ENCODE results near the gene KCNB1.

KCNB1 gene

GRCh38 chr20:49519777-49520359 is 37.4 kb upstream of the KCNB1 start:
- TF ChIP-seq, protein P1, sequence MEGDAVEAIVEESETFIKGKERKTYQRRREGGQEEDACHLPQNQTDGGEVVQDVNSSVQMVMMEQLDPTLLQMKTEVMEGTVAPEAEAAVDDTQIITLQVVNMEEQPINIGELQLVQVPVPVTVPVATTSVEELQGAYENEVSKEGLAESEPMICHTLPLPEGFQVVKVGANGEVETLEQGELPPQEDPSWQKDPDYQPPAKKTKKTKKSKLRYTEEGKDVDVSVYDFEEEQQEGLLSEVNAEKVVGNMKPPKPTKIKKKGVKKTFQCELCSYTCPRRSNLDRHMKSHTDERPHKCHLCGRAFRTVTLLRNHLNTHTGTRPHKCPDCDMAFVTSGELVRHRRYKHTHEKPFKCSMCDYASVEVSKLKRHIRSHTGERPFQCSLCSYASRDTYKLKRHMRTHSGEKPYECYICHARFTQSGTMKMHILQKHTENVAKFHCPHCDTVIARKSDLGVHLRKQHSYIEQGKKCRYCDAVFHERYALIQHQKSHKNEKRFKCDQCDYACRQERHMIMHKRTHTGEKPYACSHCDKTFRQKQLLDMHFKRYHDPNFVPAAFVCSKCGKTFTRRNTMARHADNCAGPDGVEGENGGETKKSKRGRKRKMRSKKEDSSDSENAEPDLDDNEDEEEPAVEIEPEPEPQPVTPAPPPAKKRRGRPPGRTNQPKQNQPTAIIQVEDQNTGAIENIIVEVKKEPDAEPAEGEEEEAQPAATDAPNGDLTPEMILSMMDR (IDR thresholded peaks at IDR 0.05; ENCODE audit: low read depth, low read length, missing control alignments), result no peak
- H3K4me3 ChIP-seq (replicated peaks; ENCODE audit: low read depth, low read length), result no peak overlapping the region
- DNase-seq (ENCODE audit: extremely low read depth, low read depth), result no peak

GRCh38 chr20:49519212-49519712 is 36.8 kb upstream of the KCNB1 start:
- TF ChIP-seq, protein P1 (IDR thresholded peaks at IDR 0.05; ENCODE audit: low read depth, low read length, missing control alignments), result no peak

DNA sequence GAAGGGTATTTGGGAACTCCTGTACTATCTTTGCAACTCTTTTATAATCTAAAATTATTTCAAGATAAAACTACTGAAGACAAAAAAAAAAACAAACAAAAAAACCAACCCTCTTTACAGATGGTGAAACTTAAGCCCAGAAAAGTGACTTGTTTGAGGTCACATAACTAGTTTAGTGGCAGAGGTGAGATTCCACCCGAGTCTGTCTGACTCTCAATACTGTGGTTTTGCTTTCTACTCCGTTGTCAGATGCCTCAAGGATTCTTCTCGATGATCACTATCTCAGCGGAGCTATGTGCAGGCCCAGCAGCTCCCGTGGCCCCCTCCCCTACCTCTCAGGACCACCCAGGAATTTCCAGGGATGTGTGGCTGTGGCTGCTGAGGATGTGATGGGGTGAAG is 36.1 kb upstream of the KCNB1 start:
- no peak for DNase-seq (ENCODE audit: extremely low read depth, low read depth)
- no peak overlapping the region for H3K4me3 ChIP-seq (replicated peaks; ENCODE audit: low read depth, low read length)
- TF ChIP-seq, protein P1 (IDR thresholded peaks at IDR 0.05; ENCODE audit: low read depth, low read length, missing control alignments), result no peak

More at GRCh38 chr20:49519212-49519712, 36.8 kb upstream of the KCNB1 start:
- no peak for DNase-seq (ENCODE audit: extremely low read depth, low read depth)
- no peak overlapping the region for H3K4me3 ChIP-seq (replicated peaks; ENCODE audit: low read depth, low read length)

- H3K4me3 ChIP-seq (replicated peaks; ENCODE audit: low read depth, low read length), result no peak overlapping the region
- TF ChIP-seq, protein P1 (IDR thresholded peaks at IDR 0.05; ENCODE audit: low read depth, low read length, missing control alignments), result no peak
- DNase-seq (ENCODE audit: extremely low read depth, low read depth), result no peak
These were observed 35.3 kb upstream of the KCNB1 start for GRCh38 chr20:49517805-49518100.

- no peak for DNase-seq (ENCODE audit: extremely low read depth, low read depth)
- H3K4me3 ChIP-seq (replicated peaks; ENCODE audit: low read depth, low read length), result no peak overlapping the region
- TF ChIP-seq, protein P1 (IDR thresholded peaks at IDR 0.05; ENCODE audit: low read depth, low read length, missing control alignments), result no peak
These were observed 34.7 kb upstream of the KCNB1 start for GRCh38 chr20:49516916-49517804.

DNA sequence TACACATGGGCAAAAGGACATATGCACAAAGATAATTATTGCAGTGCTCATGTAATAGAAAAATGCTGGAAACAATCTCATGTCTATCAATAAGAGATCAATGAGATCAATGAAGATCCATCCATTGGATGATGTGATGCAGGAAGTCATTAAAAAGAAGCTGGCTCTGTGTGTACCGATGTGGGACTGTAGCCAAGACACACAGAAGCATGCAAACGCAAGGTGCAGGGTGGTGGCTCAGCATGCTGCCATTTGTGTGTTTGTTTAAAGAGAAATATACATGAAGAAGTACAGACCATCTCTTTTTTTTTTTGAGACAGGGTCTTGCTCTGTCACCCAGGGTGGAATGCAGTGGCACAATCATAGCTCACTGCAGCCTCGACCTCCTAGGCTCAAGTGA is 33.1 kb upstream of the KCNB1 start:
- TF ChIP-seq, protein P1 (IDR thresholded peaks at IDR 0.05; ENCODE audit: low read depth, low read length, missing control alignments), result no peak
- no peak overlapping the region for H3K4me3 ChIP-seq (replicated peaks; ENCODE audit: low read depth, low read length)
- DNase-seq (ENCODE audit: extremely low read depth, low read depth), result no peak

Data from HFF-Myc (cell line).